Suppressor macrophage treated with lipopolysaccharide for 4 hours (primary cell): Measurements from ENCODE around the gene ITGAV.
"Not testable (repeated sequence)": the region's sequence is repeated elsewhere in the genome, so short reads cannot be mapped to it uniquely, and the experiment has no call there.

Experiments used
- DNase-seq: peaks from one replicate; pipeline ENCODE4 v3.0.0-alpha.2; 2020

The ITGAV gene

GRCh38 chr2:186589612-186590349, at the start of gene ITGAV:
Gene ITGAV, plus strand, starts transcription at chr2:186590056. Its CDS starts 283 bp downstream, at chr2:186590339.
- DNase-seq = peak; percentile 96

GRCh38 chr2:186540941-186541340, 48.9 kb upstream of the ITGAV start:
- DNase-seq = no peak

GRCh38 chr2:186542002-186542401, 47.9 kb upstream of the ITGAV start:
- DNase-seq = no peak

DNA sequence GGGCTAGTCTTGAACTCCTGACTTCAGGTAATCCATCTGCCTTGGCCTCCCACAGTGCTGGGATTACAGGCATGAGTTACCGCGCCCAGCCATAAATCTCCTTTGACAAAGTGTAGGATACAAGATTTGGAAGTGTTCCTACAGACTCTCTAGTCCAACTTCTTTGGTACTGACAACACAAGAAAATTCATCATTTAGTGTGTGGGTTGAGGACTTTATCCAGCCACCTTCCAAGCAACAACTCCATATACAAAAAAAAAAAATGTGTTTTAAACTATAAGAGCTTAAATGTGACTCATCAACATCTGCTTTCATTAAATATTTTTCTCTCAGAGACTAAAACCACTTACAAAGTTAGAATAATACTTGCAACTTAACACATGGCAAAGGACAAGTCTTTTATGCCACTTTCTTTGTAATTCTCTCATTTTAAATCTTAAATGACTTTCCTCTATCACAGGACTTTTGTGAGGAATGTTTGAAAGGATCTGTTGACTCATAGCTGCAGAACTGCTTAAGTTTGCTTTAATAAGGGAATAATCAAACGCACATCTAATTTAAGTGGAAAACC, 46.2 kb upstream of the ITGAV start:
- no peak for DNase-seq

- DNase-seq = peak; percentile 77
These were observed 45.6 kb upstream of the ITGAV start for GRCh38 chr2:186544255-186544675.

- DNase-seq = no peak
These were observed 43.0 kb upstream of the ITGAV start for GRCh38 chr2:186546846-186547245.

- DNase-seq = no peak
These were observed 38.4 kb upstream of the ITGAV start for GRCh38 chr2:186551323-186552050.

DNA sequence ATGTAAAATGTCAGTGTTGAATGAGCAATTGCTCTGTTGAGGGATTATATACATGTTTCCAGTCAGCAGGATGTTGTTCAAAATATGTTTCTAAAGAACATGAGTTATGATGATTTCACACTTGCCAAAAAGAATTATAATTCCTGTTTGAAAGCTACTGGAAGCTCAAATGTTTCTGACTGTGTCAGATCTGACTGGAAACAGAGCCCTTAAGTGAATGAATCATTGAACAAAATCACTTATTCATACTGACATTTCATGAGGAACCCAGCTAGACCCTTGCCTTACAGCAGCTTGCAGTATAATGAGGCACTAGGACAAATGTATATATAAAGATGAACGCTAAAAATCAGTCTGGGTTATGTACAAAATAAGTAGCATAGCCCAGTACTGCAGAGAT, 35.4 kb upstream of the ITGAV start:
- peak; percentile 60 for DNase-seq

- peak; percentile 47 for DNase-seq
These were observed 34.8 kb upstream of the ITGAV start for GRCh38 chr2:186554850-186555671.

- no peak for DNase-seq
These were observed 31.2 kb upstream of the ITGAV start for GRCh38 chr2:186558512-186559276.

DNA sequence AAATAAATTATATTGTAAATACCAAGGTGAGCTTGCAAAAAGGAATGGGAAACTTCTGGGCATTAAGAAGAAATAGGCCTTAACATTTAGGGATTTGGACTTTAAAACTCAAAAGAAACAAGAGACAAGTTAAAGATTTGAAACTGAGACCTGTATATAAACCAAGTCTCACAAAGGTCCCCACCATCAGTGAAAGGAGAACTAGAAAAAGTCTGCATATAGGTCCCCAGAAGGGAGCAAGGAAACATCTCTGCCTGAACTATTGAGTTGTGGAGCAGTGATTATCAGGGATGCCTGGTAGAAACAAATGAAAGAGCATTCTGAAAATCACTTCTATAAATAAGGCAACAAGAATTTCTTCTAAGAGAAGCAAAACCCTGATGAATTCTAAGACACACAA, 30.5 kb upstream of the ITGAV start:
- no peak for DNase-seq

- no peak for DNase-seq
These were observed 30.0 kb upstream of the ITGAV start for GRCh38 chr2:186559848-186560247.

- no peak for DNase-seq
These were observed 29.6 kb upstream of the ITGAV start for GRCh38 chr2:186560254-186560653.

- DNase-seq = no peak
These were observed 28.2 kb upstream of the ITGAV start for GRCh38 chr2:186561467-186562208.

- no peak for DNase-seq
These were observed 27.7 kb upstream of the ITGAV start for GRCh38 chr2:186562209-186562578.

DNA sequence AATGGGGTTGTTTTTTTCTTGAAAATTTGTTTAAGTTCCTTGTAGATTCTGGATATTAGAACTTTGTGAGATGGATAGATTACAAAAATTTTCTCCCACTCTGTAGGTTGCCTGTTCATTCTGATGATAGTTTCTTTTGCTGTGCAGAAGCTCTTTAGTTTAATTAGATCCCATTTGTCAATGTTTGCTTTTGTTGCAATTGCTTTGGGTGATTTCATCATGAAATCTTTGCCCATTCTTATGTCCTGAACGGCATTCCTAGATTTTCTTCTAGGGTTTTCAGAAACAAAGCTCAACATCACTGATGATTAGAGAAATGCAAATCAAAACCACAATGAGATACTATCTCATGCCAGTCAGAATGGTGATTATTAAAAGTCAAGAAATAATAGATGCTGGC, 21.3 kb upstream of the ITGAV start:
- DNase-seq = not testable (repeated sequence)

DNA sequence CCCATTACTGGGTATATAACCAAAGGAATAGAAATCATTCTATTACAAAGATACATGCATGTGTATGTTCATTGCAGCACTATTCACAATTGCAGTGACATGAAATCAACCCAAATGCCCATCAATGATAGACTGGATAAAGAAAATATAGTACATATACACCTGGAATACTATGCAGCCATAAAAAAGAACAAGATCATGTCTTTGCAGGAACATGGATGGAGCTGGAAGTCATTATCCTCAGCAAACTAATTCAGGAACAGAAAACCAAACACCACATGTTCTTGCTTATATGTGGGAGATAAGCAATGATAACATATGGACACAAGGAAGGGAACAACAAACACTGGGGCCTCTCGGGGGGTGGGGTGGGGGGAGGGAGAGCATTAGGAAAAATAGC, 20.7 kb upstream of the ITGAV start:
- DNase-seq = not testable (repeated sequence)

- DNase-seq = no peak
These were observed 20.0 kb upstream of the ITGAV start for GRCh38 chr2:186569897-186570296.

DNA sequence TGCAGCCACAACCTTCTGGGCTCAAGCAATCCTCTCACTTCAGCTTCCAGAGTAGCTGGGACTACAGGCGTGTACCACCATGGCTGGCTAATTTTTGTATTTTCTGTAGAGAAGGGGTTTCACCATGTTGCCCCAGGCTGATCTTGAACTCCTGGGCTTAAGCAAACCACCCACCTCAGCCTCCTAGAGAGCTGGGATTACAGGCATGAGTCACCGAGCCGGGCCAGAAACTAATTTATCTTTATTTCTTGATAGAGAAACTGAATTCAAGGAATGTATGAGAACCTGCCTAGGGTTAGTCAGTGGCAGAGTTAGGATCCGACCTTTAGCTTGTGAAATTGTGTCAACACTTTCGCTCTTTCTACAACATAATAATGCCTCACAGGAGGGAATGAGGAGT, 19.3 kb upstream of the ITGAV start:
- DNase-seq = peak; percentile 56

DNA sequence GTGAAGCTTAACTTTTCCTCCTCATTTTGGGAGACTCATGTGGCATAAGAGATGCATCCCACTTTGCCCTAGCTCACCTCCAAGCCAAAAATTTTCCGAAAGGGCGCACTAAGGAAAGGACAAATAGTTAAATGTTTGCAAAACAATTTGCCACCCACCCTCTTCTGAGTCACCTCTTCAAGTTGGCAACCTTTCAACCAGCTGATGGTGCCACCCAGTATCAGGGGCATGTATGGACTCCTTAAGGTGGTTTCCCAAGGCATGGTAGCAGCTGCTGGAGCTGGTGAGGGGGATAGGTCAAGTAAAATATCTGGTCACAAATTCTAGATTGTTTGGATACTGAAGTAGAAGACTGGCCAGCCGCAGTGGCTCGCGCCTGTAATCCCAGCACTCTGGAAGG, 17.2 kb upstream of the ITGAV start:
- DNase-seq = peak; percentile 29

DNA sequence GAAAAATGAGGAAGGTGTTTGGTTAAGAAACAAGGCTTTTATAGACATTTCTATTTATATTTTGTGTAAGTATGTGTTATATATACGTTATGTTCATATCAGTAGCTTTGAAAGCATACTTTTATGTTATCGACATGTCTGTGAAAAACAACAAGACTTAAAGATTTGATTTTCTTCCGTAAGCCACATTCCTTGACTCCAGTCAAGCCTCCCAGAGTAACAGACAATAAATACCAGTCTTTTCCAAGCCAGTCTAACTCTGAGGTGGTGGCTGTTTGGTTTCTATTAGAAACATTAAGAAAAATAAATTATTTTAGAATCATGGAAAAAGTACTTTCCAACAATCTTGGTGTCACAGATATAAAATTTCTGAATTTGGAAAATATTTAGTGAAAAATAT, 16.3 kb upstream of the ITGAV start:
- DNase-seq = no peak

GRCh38 chr2:186575302-186575701, 14.6 kb upstream of the ITGAV start:
- DNase-seq = peak; percentile 96
